ENCODE results near the gene ZIC5.

The ZIC5 gene

DNA sequence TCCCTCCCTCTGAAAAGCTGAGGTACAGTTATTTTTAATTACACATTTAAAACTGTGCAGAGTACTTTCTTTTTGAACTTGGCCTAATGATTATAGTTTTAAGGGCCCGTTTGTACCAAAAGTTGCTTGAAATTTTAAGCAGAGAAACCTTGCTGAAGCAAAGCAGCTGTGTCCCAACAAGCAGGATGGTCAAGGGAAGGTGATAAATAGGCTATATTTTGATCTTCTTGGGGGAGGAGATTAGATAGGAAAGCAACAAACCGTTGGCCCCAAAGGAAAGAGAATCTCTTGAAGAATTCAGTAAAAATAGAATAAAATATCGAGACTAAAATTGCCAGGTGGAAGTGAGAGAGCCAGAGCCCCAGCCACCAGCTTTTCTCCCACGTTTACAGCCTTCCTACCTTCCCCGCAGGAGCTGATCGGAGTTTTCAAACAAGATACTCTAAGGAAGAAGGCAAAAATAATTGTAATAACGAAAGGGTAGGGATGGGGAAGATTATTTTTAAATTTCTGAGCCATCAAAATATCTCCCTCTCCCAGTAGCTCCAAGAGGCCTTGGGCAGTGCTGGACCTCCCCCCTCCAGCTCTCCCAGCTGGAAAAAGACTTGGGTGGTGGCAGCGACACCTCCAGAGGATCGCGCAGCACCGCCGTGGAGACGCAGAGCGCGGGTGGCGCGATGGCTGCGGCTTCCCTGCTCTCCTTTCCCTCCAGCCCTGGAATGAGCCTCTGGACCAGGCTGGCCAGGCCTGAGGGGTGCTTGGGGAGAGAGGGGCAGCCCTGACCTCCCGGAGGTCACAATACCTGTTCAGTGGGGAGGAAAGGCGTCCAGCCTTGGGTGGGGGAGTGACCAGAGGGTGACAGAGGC, 15.8 kb upstream of the ZIC5 start:
- DNase-seq (ENCODE audit: low read depth in 3 of 3) = no peak

DNA sequence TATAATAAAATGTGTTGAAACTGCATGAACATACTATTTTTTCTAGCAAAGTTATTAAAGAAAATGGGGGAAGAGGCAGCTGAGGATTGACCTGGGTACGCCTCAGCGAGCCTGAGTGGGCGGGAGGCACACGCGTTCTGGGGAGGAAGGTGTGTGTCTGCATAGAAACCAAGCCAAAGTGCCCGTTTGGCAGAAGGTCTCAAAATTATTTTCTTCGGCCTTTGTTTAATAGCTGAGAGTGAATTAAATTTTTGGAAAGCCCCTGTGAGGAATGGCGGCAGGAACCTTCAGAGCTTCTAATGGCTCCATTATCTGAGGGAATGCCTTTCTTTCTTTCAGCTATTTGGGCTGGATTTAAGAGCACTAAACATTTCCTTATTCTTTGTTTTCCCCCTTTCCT, 15.2 kb upstream of the ZIC5 start:
- no peak for DNase-seq (ENCODE audit: low read depth in 3 of 3)

DNA sequence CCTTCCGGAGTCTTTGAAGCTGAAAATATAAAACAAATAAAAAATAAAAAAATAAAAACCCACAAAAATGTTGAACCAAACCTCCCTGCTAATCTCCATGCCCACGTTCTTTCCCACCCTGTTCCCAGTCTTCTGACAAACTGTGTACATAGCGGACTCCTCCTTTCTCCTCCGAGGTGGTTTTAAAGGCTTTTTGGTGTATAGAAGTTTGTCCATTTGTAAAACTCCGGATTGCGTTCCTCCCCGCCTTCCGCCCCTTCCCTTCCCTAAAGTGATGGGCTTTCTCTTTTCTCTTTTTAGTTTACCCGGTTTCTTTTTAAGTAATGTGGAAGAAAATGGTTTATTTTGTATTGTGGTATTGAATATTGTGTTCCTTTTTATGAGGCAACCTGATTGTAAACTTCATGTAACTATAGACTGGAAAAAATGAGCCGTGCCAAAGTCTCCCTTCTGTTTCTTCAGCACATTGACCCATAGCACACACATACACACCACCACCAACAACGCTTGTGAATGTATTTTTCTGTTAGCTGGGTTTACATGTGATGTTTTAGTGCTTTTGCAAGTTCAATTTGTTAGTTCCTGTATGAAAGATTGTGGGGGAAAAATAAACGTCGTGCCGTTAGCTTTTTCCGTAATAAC, 14.4 kb upstream of the ZIC5 start:
- no peak for DNase-seq (ENCODE audit: low read depth in 3 of 3)

DNA sequence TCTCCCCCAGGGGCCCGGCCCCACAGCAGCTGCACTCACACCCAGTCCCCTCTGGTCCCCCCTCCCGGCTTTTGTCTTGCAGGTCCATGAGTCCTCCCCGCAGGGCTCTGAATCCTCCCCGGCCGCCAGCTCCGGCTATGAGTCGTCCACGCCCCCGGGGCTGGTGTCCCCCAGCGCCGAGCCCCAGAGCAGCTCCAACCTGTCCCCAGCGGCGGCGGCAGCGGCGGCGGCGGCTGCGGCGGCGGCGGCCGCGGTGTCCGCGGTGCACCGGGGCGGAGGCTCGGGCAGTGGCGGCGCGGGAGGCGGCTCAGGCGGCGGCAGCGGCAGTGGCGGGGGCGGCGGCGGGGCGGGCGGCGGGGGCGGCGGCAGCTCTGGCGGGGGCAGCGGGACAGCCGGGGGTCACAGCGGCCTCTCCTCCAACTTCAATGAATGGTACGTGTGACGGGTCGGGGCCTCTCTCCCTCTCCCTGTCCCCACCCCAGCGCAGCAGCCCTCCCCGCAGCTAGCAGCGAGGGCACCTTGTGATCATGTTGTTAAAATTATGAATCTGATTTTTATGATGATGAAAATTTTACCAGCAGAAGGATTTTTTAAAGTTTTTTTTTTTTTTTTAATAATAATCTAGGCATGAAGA, 13.8 kb upstream of the ZIC5 start:
- no peak for DNase-seq (ENCODE audit: low read depth in 3 of 3)

DNA sequence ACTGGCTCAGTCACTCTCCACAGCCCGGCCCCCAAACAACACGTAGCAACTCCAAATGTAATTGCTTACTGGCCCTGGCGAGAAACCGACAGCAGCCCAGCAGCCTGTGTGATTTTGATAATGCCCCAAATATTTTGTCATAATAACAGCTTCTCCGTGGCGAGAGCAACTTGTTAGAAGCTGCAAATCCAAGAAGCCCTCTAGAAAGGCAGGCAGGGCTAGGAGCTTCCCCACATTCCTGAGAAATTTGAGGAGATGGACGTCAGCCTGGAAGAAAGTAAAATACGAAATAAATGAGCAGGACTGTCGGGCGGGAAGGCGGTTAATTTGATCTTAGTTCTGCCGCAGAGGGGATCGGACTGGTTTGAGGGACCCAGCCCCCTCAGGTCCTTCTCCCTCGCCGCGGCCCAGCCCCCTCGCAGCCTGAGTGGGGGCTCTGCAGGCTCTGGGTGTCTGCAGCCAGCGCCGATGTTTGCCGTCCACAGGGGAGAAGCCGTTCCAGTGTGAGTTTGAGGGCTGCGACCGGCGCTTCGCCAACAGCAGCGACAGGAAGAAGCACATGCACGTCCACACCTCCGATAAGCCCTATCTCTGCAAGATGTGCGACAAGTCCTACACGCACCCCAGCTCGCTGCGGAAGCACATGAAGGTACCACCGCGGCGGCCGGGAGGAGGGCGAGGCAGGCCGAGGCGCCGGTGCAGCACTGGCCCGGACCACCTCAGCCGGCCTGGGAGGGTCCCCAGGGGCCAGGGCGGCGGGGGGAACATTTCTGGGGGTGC, 13.1 kb upstream of the ZIC5 start:
- DNase-seq (ENCODE audit: low read depth in 3 of 3) = no peak

DNA sequence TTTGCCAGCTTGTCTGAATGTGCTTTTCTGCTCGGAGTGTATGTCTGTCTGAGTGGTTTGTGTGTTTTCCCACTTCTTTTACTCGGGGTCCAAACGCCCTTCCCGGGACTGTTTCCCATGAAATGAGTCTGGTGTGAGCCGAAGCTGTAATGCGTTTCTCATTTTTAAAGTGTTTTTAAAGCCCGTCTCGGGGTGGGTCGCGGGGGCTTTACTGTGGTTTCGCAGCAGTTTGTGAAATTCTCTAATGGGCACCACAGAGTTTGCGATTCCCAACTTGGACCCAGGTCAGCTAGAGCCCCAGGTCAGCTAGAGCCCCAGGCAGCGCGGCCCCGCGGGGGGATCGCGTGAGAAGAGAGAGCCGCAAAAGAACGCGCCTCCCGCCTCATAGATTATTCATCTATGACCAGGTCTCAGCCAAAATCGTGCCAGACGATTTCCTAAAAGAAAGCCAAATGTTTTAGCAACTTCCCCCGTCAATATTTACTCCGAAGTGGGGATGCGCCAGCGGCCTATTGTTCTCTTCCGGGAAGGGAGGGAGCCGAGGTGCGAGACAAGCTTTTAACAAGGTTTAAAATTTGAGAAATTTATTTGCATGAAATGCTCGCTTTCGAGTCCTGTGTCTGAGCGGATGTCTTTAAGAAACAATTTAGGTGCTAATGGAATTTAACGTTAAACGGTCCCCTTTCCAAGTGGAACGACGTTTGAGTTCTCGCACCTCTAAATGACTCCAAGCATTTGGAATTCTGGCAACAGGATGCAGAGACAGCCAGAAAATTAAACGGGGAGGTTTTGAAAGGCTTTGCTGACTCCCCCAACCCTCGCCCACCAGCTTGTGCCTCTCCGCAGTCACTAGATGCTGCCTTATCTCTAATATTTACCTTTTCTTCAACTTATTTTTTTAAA, 12.2 kb upstream of the ZIC5 start:
- no peak for DNase-seq (ENCODE audit: low read depth in 3 of 3)

DNA sequence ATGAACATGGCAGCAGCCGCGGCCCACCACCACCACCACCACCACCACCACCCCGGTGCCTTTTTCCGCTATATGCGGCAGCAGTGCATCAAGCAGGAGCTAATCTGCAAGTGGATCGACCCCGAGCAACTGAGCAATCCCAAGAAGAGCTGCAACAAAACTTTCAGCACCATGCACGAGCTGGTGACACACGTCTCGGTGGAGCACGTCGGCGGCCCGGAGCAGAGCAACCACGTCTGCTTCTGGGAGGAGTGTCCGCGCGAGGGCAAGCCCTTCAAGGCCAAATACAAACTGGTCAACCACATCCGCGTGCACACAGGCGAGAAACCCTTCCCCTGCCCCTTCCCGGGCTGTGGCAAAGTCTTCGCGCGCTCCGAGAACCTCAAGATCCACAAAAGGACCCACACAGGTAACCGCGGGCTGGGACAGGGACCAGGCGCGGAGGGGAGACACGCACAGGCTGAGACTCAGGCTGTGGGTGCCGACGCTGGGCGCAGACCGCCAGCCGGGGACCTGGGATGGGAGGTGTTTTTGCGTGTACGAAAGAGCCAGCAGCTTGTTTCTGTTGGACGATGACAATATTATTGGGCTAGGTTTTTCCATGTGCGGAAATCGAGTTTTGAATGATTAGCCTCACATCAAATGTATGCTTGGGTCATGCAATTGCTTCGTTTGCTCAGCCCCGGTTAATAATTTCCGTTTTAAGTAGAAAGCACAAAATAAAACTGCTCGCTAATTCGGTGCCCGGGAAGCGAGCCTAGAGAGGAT, 11.3 kb upstream of the ZIC5 start:
- DNase-seq (ENCODE audit: low read depth in 3 of 3) = no peak

DNA sequence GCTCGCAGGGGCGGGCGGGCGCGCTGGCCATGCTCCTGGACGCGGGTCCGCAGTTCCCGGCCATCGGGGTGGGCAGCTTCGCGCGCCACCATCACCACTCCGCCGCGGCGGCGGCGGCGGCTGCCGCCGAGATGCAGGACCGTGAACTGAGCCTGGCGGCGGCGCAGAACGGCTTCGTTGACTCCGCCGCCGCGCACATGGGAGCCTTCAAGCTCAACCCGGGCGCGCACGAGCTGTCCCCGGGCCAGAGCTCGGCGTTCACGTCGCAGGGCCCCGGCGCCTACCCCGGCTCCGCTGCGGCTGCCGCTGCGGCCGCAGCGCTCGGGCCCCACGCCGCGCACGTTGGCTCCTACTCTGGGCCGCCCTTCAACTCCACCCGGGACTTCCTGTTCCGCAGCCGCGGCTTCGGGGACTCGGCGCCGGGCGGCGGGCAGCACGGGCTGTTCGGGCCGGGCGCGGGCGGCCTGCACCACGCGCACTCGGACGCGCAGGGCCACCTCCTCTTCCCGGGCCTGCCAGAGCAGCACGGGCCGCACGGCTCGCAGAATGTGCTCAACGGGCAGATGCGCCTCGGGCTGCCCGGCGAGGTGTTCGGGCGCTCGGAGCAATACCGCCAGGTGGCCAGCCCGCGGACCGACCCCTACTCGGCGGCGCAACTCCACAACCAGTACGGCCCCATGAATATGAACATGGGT, 10.6 kb upstream of the ZIC5 start:
- DNase-seq (ENCODE audit: low read depth in 3 of 3) = no peak

DNA sequence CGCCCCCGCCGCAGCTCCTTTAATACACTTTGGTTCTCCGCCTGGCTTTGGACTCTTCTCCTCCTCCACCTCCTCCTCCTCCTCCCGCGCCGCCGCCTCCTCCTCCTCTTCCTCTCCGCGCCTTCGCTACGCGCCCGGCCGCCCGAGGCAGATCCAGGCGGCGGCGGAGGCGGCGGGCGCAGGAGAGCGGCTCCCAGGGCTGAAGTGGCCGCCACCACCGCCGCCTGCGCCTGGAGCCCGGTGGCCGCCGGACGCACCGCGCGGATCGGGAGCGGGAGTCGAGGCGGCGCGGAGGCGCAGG, 10.1 kb upstream of the ZIC5 start, which contains the start of gene ZIC2:
TSS of gene ZIC2 (plus strand) at position 50 of the 301 bp plus-strand sequence. CDS start 281 bp downstream, outside the sequence.
- DNase-seq (ENCODE audit: low read depth in 3 of 3) = no peak

DNA sequence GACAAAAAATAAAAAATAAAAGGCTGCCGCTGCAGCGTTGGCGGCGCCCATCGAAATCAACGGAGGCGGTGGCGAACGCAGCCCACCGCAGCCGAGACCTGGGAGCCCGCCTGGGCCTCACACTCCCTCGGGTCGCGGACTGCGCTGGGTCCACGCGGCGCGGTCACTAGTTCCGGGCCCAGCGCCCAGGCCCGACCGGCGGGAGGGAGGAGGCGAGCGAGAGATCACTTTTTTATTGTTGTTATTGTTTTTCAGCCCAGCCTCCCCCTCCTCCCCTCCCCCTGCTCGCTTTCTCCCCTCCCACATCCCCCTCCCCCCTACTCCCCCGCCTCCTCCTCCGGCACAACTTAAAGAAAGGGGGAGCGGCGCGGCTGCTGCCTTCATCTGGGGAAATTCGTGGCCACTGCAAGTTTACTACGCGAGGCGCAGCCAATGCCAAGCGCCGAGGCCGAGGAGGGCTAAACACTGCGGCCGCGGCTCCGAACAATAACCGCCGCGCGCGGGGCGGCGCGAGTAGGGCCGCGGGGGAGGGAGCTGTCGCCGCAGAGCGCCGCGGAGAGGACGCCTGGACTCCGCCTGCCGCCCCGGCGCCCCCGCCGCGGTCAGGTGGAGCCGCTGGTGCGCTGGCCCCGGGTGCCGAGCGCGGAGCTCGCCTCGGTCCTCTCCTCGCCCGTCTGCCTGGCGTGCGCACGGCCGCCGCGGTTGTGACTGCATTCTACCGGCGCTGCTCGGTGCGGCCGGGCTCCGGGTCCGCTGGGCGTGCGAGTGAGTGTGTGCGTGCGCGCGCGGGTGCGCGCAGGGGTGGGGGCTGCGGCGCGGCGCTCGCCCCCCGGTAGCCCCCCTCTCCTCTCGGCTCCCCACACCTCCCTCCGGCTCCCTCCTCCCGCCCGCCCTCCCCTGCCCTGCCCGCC, 9.5 kb upstream of the ZIC5 start:
- no peak for DNase-seq (ENCODE audit: low read depth in 3 of 3)

DNA sequence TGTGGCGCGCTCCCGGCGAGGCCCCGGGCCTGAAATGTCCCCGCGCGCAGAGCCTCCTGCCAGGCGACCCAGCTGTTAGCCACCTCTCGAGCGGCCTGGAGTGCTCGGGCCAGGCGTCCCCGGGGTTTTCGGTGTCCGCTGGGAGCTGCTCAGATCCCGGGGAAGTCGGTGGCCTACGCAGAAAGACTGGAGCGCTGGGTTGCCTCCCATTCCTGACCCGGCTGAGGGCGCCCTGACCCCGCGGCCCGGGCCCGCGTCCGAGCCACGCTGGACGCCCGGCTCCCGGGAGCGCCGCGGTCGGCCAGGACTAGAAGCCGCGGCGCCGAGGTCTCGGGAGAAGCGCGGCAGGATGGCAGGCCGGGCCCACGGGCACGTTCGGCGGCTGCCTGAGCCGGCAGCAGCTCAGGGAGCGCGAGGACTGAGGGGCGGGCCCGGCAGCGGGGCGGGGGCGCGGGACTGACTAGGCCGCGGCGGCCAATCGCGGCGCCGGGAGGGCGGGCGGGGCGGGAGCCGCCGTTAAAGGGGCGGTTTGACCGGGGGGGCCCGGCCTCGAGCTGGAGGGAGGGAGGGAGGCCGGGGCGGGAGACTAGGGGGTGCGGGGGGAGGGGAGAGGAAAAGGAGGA, 8.7 kb upstream of the ZIC5 start:
- peak in 2 of 3 experiments; percentile 36 to 64 for DNase-seq (ENCODE audit: low read depth in 3 of 3)

DNA sequence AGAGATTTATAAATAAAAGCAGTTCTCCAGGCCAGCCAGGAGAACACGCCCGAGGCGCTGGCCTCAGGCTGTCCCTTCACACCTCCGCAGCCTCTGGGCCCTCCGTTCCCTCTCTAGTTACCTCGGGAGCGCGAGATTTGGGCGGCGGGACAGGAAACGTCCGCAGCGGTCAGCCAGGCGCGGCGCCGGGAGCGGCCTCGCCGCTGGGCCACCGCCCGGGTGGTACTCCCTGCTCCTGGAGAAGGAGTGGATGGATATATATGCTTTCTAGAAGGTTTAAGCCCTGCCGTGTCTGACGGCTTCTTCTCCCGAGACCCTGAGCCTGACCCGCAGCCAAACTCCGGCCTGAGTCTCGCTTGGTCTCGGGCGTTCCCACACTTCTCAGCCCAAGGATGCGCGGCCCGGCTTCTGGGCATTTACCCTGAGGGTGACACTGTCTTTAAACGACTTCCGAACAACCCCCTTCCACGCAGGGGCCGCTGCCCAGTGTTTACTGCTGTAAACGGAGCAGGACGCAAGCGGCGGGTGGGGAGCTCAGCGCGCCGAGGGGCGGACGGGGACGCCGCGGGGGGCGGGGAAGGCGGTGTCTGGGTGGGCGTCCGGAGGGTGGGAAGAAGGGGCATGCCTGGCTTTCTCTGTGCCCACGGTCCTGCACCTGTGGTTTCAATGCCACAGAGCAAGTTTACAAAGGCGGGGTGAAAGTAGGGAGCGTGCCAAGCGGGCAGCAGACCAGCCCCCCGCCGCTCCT, 8.1 kb upstream of the ZIC5 start:
- DNase-seq (ENCODE audit: low read depth in 3 of 3) = no peak

DNA sequence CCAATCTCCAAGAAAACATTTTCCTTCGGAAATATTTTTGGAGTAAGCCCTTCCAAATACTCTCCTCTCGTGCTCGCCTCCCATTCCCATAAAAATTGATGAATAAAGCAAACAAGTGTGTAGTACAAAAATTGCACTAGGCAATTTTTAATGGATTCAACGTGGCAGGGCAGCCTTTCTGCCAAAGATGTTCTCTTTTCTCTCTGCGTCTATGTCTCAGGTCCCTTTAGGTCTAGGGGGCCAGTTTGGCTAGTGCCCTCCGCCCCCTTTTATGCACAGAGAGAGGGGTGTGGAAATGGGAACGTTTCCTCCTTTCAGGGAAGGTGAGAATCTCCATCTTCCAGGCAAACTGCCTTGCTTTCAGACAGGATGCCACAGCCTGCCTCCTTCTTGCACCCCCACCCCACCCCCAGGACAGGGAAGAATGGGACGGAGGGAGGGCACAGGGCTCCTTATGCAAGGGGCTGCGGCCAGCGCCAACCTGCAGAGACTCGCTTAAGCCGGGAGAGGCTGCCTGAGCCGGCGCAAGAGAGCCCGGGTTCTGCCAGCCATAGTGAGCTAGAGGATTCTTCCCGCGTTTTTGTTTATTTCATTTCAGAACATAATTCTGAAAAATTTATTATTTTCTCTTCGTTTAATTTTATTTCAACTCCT, 7.4 kb upstream of the ZIC5 start:
- no peak for DNase-seq (ENCODE audit: low read depth in 3 of 3)

DNA sequence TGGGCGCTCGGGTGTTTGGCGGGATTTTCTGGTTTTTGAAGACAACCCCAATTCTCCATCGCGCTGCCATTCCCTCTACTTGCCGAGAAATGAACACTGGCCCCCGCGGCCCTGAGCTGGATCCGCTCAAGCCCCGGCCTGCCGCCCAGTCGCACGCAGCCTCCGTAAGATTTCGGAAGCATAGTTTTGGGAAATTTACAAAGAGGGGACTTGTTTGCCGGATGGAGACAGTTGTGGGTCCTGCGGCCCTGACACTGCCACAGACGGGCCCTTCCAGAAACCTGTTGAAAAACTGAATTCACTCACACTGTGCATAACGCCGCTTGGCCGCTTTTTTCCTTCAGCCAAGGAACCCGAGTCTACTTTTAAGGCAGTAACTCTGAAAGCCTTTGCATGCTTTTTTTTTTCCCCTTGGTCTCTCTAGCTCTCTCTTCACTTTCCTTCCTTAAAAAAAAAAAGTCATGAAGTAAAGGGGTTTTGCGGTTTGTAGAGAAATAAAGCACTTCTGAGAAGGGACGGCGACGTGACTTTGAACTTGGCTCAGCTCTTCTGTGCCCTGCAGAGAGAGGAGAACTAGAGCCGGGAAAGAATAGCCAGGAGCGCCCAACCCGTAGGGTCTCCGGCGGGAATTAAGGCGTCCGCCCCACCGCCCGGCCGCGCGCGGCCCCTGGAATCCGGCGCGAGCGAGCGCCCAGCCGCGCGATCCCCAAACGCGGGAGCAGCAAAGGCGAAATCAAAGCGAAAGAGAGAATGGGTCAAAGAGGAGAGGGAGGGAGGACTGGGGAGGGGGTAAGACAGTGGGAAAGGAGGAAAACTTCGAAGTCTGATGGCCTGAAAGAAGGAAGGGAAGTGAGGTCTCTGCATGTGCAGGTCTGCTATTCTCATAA, 6.6 kb upstream of the ZIC5 start:
- no peak for DNase-seq (ENCODE audit: low read depth in 3 of 3)

DNA sequence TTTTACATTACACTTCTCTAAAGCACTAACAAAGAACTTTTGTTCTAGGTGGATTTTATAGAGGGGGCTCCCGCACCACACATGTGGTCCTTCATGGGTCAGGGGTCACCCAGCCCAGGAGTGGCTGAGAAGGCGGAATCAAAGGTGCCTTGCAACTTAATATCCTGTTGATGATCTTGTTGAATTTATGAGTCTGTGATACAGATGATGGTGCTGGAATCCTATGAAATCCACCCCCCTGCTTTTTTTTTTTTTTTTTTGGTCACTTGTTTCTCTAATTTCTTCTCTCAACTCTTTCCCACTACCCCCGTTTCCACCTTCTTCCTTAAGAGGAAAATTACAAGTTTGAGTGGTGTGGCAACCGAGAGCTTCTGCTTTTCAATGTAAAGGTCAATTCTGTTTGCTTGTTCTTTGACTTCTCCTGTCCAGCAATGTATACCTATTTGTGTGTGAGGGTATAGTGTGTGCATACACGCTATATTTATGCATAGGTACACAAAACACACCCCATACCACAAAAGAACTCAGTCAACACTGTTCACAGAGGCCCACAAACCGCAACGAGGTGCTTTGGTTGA, 5.9 kb upstream of the ZIC5 start:
- DNase-seq (ENCODE audit: low read depth in 3 of 3) = no peak

DNA sequence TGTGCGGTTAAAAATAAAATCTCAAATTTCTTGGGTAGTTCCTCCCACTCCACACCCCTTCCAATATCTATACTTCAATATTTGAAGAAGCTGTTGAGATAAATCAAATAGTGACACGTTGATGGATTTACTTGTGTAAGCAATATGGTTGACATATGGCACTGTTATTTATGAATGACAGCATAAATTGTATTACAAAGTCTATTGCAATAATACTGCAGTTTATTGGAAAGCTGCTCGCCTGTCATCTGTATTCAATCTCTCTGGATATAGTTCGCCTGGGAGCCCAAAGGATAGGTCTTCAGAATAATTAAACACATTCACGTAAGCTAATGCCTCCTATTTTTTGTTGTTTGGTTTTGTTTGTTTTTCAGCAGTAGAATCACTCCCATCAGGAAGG, 5.0 kb upstream of the ZIC5 start:
- no peak for DNase-seq (ENCODE audit: low read depth in 3 of 3)

Data from stimulated activated CD4-positive, alpha-beta T cell treated with anti-CD3 and anti-CD28 coated beads, TNF-alpha, amount 100 ng/mL, for 24 hours (primary cell).